GM23248 (cell line): Measurements from ENCODE around the gene NOX4. TPM values are rescaled to one million over a fixed set of nuclear protein-coding genes. Genes with fewer than 3 reads are reported as not detected.
"Not testable (repeated sequence)": the region's sequence is repeated elsewhere in the genome, so short reads cannot be mapped to it uniquely, and the experiment has no call there.

ENCODE experiments used
- DNase-seq: peaks from one replicate; pipeline ENCODE4 v3.0.0-alpha.2; 2015
- H2AFZ ChIP-seq: fragments of 200-600 bp; sonication (generic); 2 replicates; pipeline ENCODE4 v1.6.1; 2016; ENCODE audit warnings: antibody characterized with exemption
- H3F3A ChIP-seq: fragments of 200-600 bp; sonication (generic); 2 replicates; pipeline ENCODE4 v1.6.1; 2016; ENCODE audit warnings: mild to moderate bottlenecking, antibody characterized with exemption, mixed run types; ENCODE audit not compliant: insufficient read depth
- H3K27ac ChIP-seq: fragments of 200-600 bp; sonication (generic); 2 replicates; pipeline ENCODE4 v1.5.1; 2016; ENCODE audit warnings: mild to moderate bottlenecking
- H3K27me3 ChIP-seq: fragments of 200-600 bp; sonication (generic); replicated peaks from 2 replicates; pipeline ENCODE4 v1.6.1; 2016; ENCODE audit warnings: mild to moderate bottlenecking; ENCODE audit not compliant: insufficient read depth
- H3K36me3 ChIP-seq: fragments of 200-600 bp; sonication (generic); 2 replicates; pipeline ENCODE4 v1.6.1; 2016; ENCODE audit warnings: low read depth, mild to moderate bottlenecking
- H3K4me1 ChIP-seq: fragments of 200-600 bp; sonication (generic); 2 replicates; pipeline ENCODE4 v1.6.1; 2016; ENCODE audit warnings: mild to moderate bottlenecking; ENCODE audit not compliant: insufficient read depth
- H3K4me2 ChIP-seq: fragments of 200-600 bp; sonication (generic); one replicate; pipeline ENCODE4 v1.6.1; 2016; ENCODE audit warnings: mild to moderate bottlenecking; ENCODE audit not compliant: unreplicated experiment
- H3K4me3 ChIP-seq: fragments of 200-600 bp; sonication (generic); 2 replicates; pipeline ENCODE4 v1.5.1; 2016; ENCODE audit warnings: mild to moderate bottlenecking
- H3K79me2 ChIP-seq: fragments of 200-600 bp; sonication (generic); 2 replicates; pipeline ENCODE4 v1.6.1; 2016; ENCODE audit warnings: mild to moderate bottlenecking; ENCODE audit not compliant: insufficient read depth
- H3K9ac ChIP-seq: fragments of 200-600 bp; sonication (generic); 2 replicates; pipeline ENCODE4 v1.6.1; 2016; ENCODE audit warnings: mild to moderate bottlenecking
- H3K9me2 ChIP-seq: fragments of 200-600 bp; sonication (generic); 2 replicates; pipeline ENCODE4 v1.6.1; 2016; ENCODE audit warnings: mixed run types, mild to moderate bottlenecking, moderate library complexity; ENCODE audit not compliant: insufficient read depth
- H3K9me3 ChIP-seq: fragments of 200-600 bp; sonication (generic); one replicate; pipeline ENCODE4 v1.6.1; 2017; ENCODE audit warnings: low read depth
- H4K20me1 ChIP-seq: fragments of 200-600 bp; sonication (generic); 2 replicates; pipeline ENCODE4 v1.6.0; 2016; ENCODE audit not compliant: insufficient read depth
- EZH2 ChIP-seq: fragments of 200-600 bp; sonication (generic); IDR thresholded peaks from 2 replicates; pipeline ENCODE4 v1.6.1; 2018; ENCODE audit warnings: antibody characterized with exemption, mild to moderate bottlenecking; ENCODE audit not compliant: insufficient read depth, poor library complexity, severe bottlenecking
- WGBS, 2 experiments: methylation state at CpG; one replicate each; pipeline ENCODE4 v1.1.6; 2015 to 2017; ENCODE audit warnings: low lambda C conversion rate in 2 of 2, low coverage in 1 of 2; ENCODE audit errors: missing lambda C conversion rate in 2 of 2; 5-methylcytosine and 5-hydroxymethylcytosine counted together
- in situ Hi-C: fragments of 300-500 bp; cut with MboI; formaldehyde crosslinking; loops from 2 replicates; pipeline ENCODE4 v1.15.0; 2020
- polyA plus RNA-seq: library from polyadenylated mRNA; unstranded; fragments of >200 nt; fragmentation: Nextera tagmentation; extraction: Ambion mirVana; gene quantifications from 2 replicates; pipeline ENCODE4 v1.2.1, GENCODE V29; 2016
- total RNA-seq: library from RNA; depleted of rRNA; stranded (reverse); fragments of >200 nt; shearing (Covaris generic); gene quantifications from 2 replicates; pipeline ENCODE4 v1.2.3, GENCODE V29; 2014

The NOX4 gene
- total and polyA plus RNA-seq, 2 experiments from 2014 or later = 0.54 to 1.4 TPM

GRCh38 chr11:89308272-89308671 lies 182.9 kb downstream of the NOX4 start:
- H3K9me3 ChIP-seq, H3K9me2 ChIP-seq, H3K4me2 ChIP-seq, H2AFZ ChIP-seq, H3F3A ChIP-seq, H3K27me3 ChIP-seq, H3K4me3 ChIP-seq, DNase-seq, H4K20me1 ChIP-seq, H3K79me2 ChIP-seq, H3K27ac ChIP-seq, H3K36me3 ChIP-seq, in situ Hi-C loops, H3K4me1 ChIP-seq, H3K9ac ChIP-seq: not testable (repeated sequence)
- 82 to 97% methylated on average over 1 of the region's 1 CpG for WGBS, 2 experiments

DNA sequence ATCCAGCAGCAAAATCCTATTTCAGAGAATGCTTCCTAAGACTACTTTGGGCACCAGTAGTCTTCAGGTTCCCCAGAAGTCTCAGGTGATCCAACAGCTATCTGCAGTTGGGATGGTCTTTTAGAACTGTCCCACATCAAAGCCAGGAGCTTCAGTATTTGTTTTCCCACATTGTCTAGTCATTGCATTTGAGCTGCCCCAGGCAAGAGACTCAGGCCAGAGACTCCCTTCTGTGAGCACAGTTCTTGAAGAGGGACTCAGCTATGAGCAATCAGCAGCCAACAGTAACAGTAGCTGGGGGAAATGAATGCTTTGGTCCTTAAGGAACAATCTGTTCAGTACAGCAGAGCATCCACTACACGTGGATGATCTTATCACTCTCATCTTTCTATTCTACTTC lies 188.1 kb downstream of the NOX4 start:
- H2AFZ ChIP-seq, H3F3A ChIP-seq, H3K9ac ChIP-seq, H3K36me3 ChIP-seq, in situ Hi-C loops, H3K9me3 ChIP-seq, H3K27me3 ChIP-seq, H3K4me1 ChIP-seq, H3K9me2 ChIP-seq, H3K4me2 ChIP-seq, H3K79me2 ChIP-seq, H4K20me1 ChIP-seq, DNase-seq, H3K27ac ChIP-seq, H3K4me3 ChIP-seq: not testable (repeated sequence)
- WGBS, 2 experiments = 26 to 45% methylated on average over 1 of the region's 1 CpG

DNA sequence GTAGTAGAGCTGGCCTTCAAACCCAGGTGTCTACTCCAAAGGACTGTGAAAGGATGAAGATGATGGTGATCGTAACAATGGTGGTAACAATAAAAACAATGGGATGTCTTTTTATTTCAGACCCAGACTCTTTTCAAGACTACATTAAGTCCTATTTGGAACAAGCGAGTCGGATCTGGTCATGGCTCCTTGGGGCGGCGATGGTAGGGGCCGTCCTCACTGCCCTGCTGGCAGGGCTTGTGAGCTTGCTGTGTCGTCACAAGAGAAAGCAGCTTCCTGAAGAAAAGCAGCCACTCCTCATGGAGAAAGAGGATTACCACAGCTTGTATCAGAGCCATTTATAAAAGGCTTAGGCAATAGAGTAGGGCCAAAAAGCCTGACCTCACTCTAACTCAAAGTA lies 196.2 kb downstream of the NOX4 start:
- in situ Hi-C loops, H3K79me2 ChIP-seq, H3K4me3 ChIP-seq, H3K9ac ChIP-seq, H3K27me3 ChIP-seq, DNase-seq, H3K36me3 ChIP-seq, H4K20me1 ChIP-seq, H3K27ac ChIP-seq, H3K4me2 ChIP-seq, H3K9me3 ChIP-seq, H3K4me1 ChIP-seq, H3K9me2 ChIP-seq, H3F3A ChIP-seq: not testable (repeated sequence)
- peak overlapping the region; percentile 96 for H2AFZ ChIP-seq
- 95 to 96% methylated on average over 7 of the region's 7 CpGs for WGBS, 2 experiments

DNA sequence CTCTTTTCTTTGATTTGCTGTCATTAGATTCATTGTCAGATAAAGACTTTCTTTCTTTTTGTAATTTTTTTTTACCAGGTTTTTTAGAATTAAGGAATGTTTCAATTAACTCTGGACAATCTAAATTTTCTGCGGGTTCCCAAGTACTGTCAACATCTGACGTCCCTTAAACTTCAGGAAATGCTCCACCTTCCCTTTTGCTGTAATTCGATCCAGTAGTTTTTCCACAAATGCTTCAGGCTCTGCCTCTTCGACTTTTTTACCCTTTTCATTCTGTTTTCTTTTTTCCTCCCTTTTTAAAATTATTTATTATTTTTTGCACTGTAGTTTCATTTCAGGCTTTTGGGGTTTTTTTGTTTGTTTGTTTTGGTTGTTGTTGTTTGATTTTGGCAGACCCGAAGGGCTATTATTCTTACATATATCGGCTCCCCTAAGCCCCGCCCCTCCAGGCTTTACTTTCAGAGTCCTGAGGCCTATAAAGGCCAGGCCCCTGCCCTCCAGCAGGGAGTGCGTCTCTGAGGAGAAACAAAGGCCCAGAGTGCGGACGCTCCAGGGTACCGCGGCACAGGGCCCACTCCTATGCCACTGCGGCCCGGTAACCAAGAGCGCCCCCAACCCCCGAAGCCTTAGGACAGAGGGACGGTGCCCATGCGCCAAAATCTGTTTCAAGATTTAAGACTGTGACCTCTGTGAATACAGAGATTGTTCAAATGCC lies 197.1 kb downstream of the NOX4 start:
- Histone ChIP-seq H3K36me3 (no peaks in the 10 kb centered on the region), H3K9me2 (no peaks in the 10 kb centered on the region), H3K27me3 (no peaks in the 10 kb centered on the region), H2AFZ (peak overlapping the region; percentile 96), H3K4me2 (peak overlapping the region; percentile 88), H3K9me3 (no peaks in the 10 kb centered on the region), H3K79me2 (no peaks in the 10 kb centered on the region), H3F3A (no peaks in the 10 kb centered on the region), H3K27ac (no peak overlapping the region), H3K4me1 (no peaks in the 10 kb centered on the region), H3K9ac (peak overlapping the region; percentile 71), H4K20me1 (no peaks in the 10 kb centered on the region), H3K4me3 (peak overlapping the region; percentile 76)
- in situ Hi-C loops = no loop called here
- DNase-seq = peak; percentile 29
- WGBS, 2 experiments = 16 to 18% methylated on average over 17 to 18 of the region's 18 CpGs
- no peak for TF ChIP-seq EZH2

- H3K36me3 ChIP-seq, H4K20me1 ChIP-seq, H3K9me3 ChIP-seq, H3K9ac ChIP-seq, DNase-seq, H3K4me3 ChIP-seq, H3K9me2 ChIP-seq, H3K79me2 ChIP-seq, in situ Hi-C loops, H2AFZ ChIP-seq, H3K27ac ChIP-seq, H3F3A ChIP-seq, H3K4me2 ChIP-seq, H3K27me3 ChIP-seq, H3K4me1 ChIP-seq: not testable (repeated sequence)
- 61 to 77% methylated on average over 3 of the region's 3 CpGs for WGBS, 2 experiments
Measured at GRCh38 chr11:89288004-89288403, 203.2 kb downstream of the NOX4 start.

DNA sequence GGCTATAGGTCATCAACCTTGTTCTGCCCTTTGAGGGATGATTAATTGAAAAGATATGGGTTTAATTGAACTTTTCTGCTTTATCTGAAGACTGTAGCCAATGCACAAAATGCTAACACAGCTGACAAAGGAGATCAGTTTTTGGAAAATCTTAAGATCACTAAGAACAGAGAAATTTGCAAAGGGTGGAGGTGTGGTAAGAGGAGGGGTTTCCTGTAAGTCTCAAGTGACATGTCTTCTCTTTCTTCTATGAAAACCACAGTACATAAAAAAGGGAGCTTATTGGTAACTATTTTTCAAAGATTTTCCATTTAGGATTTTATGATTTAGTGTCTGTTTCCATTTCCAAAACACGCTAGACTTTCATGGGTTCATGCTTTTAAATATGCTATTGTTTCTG lies 204.6 kb downstream of the NOX4 start:
- H3K27me3 ChIP-seq, H3K79me2 ChIP-seq, H4K20me1 ChIP-seq, H3K9me3 ChIP-seq, H3K27ac ChIP-seq, H3K4me2 ChIP-seq, H3F3A ChIP-seq, H3K4me3 ChIP-seq, DNase-seq, H3K9ac ChIP-seq, H2AFZ ChIP-seq, in situ Hi-C loops, H3K4me1 ChIP-seq, H3K36me3 ChIP-seq, H3K9me2 ChIP-seq: not testable (repeated sequence)
- 73 to 85% methylated on average over 1 of the region's 1 CpG for WGBS, 2 experiments

GRCh38 chr11:89281032-89281677 lies 210.0 kb downstream of the NOX4 start:
- not testable (repeated sequence) for H3K4me2 ChIP-seq, DNase-seq

More at GRCh38 chr11:89281032-89281677, 210.0 kb downstream of the NOX4 start:
- H4K20me1 ChIP-seq, H3K4me1 ChIP-seq, H3K79me2 ChIP-seq, H3K36me3 ChIP-seq, H3K4me3 ChIP-seq, H3K27me3 ChIP-seq, H3K9me3 ChIP-seq, H3K9me2 ChIP-seq, in situ Hi-C loops, H3K9ac ChIP-seq, H3K27ac ChIP-seq, H2AFZ ChIP-seq, H3F3A ChIP-seq: not testable (repeated sequence)
- WGBS, 2 experiments = 36 to 47% methylated on average over 3 of the region's 3 CpGs
